HG03342 (cell line): Measurements from ENCODE around the gene NT5C3B.
"Not testable (repeated sequence)": the region's sequence is repeated elsewhere in the genome, so short reads cannot be mapped to it uniquely, and the experiment has no call there.

Experiments
- ATAC-seq: cut with Tn5 transposase; IDR thresholded peaks from one replicate; pipeline ENCODE4 v1.9.1; 2021; ENCODE audit warnings: mild to moderate bottlenecking, moderate library complexity; ENCODE audit not compliant: unreplicated experiment

NT5C3B gene

DNA sequence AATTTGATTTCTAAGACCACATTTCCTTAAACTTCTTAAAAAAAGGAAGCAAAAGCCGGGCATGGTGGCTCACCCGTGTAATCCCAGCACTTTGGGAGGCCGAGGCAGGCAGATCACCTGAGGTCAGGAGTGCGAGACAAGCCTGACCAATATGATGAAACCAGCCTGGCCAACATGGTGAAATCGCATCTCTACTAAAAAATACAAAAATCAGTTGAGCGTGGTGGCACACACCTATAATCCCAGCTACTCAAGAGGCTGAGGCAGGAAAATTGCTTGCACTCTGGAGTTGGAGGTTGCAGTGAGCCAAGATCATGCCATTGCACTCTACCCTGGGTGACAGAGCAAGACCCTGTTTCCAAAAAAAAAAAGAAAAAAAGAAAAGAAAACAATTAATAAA, 4.7 kb upstream of the NT5C3B start:
- ATAC-seq: not testable (repeated sequence)

DNA sequence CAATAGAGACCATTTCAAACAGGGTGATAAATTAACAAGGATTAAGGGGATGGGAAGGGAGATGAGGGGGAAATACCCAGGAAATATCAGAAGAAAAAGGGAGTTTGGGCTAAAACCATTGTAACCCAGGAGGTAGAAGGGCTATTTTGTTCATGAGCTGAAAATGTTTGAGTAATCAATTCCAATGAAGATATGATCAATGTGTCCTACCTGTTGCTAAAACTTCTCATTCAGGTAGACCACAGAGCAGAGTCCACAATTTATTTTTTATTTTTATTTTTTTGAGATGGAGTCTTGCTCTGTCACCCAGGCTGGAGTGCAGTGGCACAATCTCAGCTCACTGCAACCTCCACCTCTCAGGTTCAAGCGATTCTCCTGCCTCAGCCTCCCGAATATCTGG, 3.4 kb upstream of the NT5C3B start:
- ATAC-seq: not testable (repeated sequence)

DNA sequence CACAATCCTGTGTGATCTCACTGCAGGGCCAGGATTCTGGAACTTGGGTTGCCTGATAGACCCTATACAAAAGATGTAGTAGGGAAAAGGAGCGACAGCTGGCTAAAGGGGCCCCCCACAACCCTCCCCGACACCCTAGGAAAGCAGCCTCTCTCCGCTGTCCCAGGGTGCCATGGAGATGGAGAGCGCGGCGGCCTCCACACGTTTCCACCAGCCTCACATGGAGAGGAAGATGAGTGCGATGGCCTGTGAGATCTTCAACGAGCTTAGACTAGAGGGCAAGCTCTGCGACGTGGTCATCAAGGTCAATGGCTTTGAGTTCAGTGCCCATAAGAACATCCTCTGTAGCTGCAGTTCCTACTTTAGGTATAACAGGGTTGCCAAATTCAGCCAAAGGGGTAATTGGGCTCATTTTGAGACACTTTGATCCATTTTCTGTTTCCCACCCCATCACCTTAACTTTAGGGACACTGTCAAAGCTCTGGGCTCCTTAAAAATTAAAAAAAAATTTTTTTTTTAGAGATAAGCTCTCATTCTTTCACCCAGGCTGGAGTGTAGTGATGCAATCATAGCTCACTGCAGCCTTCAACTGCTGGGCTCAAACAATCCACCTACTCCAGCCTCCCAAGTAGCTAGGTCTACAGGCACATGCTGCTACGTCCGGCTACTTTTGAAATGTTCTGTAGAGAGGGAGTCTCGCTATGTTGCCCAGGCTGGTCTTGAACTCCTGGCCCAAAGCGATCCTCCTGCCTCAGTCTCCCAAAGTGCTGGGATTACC, 1.9 kb upstream of the NT5C3B start, which contains the start of gene KLHL10:
KLHL10 (plus strand) TSS at position 65 of the 778 bp plus-strand sequence; CDS start at position 173, 108 bp downstream.
- ATAC-seq: no peak

GRCh38 chr17:41836550-41837196, 641 bp upstream of the NT5C3B start:
- no peak for ATAC-seq

- ATAC-seq: no peak
Measured at GRCh38 chr17:41835214-41835799, 725 bp downstream of the NT5C3B start.

DNA sequence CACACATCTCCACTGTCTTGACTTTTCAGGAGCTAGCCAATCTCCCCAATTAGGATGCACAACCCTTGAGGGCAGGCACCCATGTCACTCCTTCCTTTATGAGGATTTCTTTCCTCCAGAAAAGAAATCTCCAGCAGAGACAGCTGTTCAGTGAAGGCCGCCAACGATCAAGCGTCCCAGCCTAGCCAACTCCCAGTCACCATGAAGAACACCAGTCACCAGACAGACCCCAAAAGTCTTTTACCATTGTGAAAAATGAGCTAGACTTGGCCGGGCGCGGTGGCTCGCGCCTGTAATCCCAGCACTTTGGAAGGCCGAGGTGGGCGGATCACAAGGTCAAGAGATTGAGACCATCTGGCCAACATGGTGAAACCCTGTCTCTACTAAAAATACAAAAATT, 6.1 kb downstream of the NT5C3B start:
- ATAC-seq: not testable (repeated sequence)

DNA sequence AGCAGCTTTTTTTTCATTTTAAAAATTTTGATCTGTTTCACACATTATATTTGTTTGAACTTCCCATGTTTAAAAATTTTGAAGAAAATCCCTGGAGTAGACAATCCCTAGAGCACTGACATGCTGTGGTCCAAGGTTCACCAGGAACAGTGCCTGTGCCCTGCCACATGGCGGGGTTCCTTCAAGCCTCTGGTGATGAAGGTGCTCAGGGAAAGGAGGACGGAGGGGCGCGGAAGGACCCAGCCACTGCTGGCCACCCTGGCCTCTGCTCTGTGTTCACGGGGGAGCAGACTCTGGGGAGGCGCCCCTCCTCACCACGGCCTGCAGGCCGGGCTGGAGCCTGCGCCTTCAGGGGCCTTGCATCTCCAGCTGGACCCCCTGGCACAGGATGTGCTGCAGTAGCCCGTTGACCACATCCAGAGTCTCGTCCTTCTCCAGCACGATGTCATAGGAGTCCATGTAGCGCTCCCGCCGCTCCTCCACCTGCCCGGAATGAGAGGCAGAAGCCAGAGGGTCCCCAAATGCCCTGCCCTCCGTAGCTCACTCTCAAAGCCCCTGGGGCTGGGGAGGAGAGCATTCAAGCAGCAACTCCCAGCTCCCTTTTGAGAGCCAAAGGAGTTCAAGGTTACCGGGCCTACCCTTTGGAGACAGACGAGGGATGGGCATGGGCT, 10.7 kb downstream of the NT5C3B start:
- no peak for ATAC-seq

DNA sequence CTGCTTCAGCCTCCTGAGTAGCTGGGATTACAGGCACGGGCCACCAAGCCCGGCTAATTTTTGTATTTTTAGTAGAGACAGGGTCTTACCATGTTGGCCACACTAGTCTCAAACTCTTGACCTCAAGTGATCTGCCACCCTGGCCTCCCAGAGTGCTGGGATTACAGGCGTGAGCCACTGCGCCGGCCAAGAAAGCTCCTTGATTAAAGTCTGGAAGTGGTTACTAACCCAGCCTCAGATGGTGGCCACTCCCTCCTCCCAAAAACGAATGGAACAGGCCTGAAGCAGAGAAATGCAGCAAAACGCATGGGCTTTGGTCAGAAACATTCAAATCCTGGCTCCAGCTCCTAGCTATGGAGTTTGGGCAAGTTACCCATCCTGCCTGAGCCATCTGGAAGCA, 11.9 kb downstream of the NT5C3B start:
- ATAC-seq: no peak

- ATAC-seq: no peak
Measured at GRCh38 chr17:41823580-41823979, 12.5 kb downstream of the NT5C3B start.

GRCh38 chr17:41823141-41823524, 12.9 kb downstream of the NT5C3B start:
- no peak for ATAC-seq

GRCh38 chr17:41822216-41823140, 13.6 kb downstream of the NT5C3B start:
- no peak for ATAC-seq

DNA sequence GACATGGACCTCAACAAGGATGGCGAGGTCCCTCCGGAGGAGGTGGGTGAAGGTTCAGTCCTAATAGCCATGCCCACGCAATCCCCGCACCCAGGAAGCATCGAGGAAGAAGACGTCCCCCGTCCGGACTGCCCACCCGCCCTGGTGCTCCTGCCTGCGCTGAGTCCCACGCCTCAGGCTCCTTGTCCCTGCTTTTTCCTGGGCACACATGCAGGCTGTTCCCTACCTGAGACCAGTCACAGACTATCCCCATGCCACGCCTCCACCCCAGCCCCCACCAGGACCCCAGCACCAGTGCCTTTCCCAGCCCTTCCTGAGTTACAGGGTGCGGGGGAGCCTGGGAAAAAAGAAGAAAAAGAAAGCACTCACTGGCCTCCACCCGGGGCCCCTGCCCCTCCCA, 14.3 kb downstream of the NT5C3B start:
- no peak for ATAC-seq

DNA sequence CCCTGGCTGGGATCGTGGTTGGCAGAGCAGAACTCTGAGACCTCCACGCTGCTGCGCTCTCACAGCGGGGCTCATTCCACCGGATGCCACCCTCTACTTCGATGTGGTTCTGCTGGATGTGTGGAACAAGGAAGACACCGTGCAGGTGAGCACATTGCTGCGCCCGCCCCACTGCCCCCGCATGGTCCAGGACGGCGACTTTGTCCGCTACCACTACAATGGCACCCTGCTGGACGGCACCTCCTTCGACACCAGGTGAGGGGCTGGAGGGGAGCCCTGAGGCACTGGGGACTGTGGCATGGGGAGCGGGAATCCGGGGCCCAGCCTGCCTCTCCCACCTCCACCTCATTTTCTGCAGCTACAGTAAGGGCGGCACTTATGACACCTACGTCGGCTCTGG, 18.0 kb downstream of the NT5C3B start:
- ATAC-seq: no peak

DNA sequence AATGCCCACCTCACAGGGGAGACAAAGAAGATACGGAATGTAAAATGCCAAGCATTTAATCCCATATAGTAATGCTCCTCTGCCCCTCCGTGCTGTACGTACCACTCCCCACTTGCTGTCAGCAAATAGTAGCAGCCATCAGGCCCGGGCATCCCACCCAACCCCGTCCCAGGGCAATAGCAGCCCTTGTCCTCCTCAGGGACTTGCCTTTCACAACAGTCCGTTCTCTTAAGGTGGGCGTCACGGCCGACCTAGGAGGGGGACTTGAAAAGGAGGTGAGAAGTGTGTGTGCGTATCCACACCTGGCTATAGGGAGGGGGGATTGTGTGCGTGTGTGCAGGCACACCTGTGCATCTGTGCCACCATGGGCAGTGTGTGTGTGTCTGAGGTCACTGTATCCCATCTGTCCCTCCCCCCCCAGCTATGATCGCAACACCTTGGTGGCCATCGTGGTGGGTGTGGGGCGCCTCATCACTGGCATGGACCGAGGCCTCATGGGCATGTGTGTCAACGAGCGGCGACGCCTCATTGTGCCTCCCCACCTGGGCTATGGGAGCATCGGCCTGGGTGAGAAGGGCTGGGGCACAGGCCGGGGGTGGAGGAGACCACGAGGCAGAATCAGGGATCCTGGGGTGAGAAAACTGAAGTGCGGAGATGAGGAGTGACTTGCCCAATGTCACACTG, 19.3 kb downstream of the NT5C3B start:
- no peak for ATAC-seq

DNA sequence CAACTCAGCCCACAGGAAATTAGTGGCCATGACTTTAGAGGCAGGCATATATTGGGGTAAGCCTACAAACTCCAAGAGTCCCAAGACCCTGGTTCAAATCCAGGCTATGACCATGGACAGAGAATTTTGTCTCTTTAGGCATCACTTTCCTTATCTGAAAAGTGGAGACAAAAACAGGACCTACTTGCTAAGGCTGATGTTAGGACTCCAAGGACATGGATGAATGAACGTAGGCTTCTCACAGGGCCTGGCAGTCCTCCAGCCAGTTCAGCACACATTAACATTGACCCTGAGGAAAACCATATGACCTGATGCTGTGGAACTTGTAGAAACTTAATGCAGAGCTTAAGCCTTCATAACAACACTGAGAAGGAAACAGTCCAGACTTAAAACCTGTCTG, 21.8 kb downstream of the NT5C3B start:
- no peak for ATAC-seq

GRCh38 chr17:41813699-41814124, 22.3 kb downstream of the NT5C3B start:
- no peak for ATAC-seq

- no peak for ATAC-seq
Measured at GRCh38 chr17:41813152-41813680, 22.8 kb downstream of the NT5C3B start.

DNA sequence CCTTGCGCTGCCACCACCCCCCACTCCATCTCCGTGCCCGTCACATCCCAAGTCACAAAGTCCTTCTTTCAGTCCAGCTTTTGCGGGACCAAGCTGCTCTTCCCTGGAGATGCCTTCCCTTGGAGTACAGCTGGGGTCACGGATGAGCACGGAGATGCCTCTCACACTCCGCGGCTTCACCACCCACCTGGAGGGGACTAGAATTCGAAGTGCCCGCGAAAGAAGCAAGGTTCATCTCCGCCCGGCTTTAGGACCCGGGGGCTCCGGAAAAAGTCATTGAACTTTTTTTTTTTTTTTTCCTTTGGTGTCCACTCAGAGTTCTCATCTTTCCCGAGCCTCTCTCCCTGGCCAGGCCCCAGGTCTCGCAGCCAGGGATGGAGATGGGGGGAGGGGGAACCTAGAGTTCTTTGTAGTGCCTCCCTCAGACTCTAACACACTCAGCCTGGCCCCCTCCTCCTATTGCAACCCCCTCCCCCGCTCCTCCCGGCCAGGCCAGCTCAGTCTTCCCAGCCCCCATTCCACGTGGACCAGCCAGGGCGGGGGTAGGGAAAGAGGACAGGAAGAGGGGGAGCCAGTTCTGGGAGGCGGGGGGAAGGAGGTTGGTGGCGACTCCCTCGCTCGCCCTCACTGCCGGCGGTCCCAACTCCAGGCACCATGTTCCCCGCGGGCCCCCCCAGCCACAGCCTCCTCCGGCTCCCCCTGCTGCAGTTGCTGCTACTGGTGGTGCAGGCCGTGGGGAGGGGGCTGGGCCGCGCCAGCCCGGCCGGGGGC, 23.5 kb downstream of the NT5C3B start, which contains the start of gene FKBP10:
FKBP10 (plus strand) TSS at position 624 of the 771 bp plus-strand sequence; CDS start at position 655, 31 bp downstream.
- no peak for ATAC-seq
